ENCODE data around the gene OLFML2A.
"Not testable (repeated sequence)": the region's sequence is repeated elsewhere in the genome, so short reads cannot be mapped to it uniquely, and the experiment has no call there.

OLFML2A gene

GRCh38 chr9:124831642-124832364 lies 54.9 kb downstream of the OLFML2A start:
- H3K9ac ChIP-seq = no peak overlapping the region
- no peak overlapping the region for H3K4me2 ChIP-seq (ENCODE audit: low read length)
- no peaks in the 10 kb centered on the region for H3K27me3 ChIP-seq (ENCODE audit: control insufficient read depth, insufficient read depth, low read length)
- H3K36me3 ChIP-seq (ENCODE audit: control insufficient read depth, insufficient read depth, low read length) = no peaks in the 10 kb centered on the region
- H3K79me2 ChIP-seq = no peaks in the 10 kb centered on the region
- TF ChIP-seq CTCF (IDR thresholded peaks at IDR 0.05) = no peak
- no peaks in the 10 kb centered on the region for H3K9me3 ChIP-seq (ENCODE audit: control insufficient read depth, low read length)
- H3K4me3 ChIP-seq (ENCODE audit: low read depth, low read length) = no peak overlapping the region
- peaks cover 5% of the 10 kb centered on the region for H3K4me1 ChIP-seq
- no peak overlapping the region for H2AFZ ChIP-seq
- peak overlapping the region; percentile 36 for H3K27ac ChIP-seq

- H3K9ac ChIP-seq = no peak overlapping the region
- H3K4me2 ChIP-seq (ENCODE audit: low read length) = no peak overlapping the region
- H3K4me3 ChIP-seq (ENCODE audit: low read depth, low read length) = no peak overlapping the region
- no peak for TF ChIP-seq CTCF (IDR thresholded peaks at IDR 0.05)
- H3K27me3 ChIP-seq (ENCODE audit: control insufficient read depth, insufficient read depth, low read length) = no peaks in the 10 kb centered on the region
- no peaks in the 10 kb centered on the region for H3K36me3 ChIP-seq (ENCODE audit: control insufficient read depth, insufficient read depth, low read length)
- H3K9me3 ChIP-seq (ENCODE audit: control insufficient read depth, low read length) = no peaks in the 10 kb centered on the region
- peaks cover 5% of the 10 kb centered on the region for H3K4me1 ChIP-seq
- H2AFZ ChIP-seq = no peak overlapping the region
- no peak overlapping the region for H3K27ac ChIP-seq
- H3K79me2 ChIP-seq = no peaks in the 10 kb centered on the region
These were observed 57.7 kb downstream of the OLFML2A start for GRCh38 chr9:124834591-124834990.

- TF ChIP-seq CTCF (IDR thresholded peaks at IDR 0.05) = no peak
- Histone ChIP-seq H3K36me3 (ENCODE audit: control insufficient read depth, insufficient read depth, low read length) (no peaks in the 10 kb centered on the region), H3K27ac (no peak overlapping the region), H2AFZ (no peak overlapping the region), H3K4me2 (ENCODE audit: low read length) (no peak overlapping the region), H3K4me1 (peaks cover 5% of the 10 kb centered on the region), H3K79me2 (no peaks in the 10 kb centered on the region), H3K9ac (no peak overlapping the region), H3K27me3 (ENCODE audit: control insufficient read depth, insufficient read depth, low read length) (no peaks in the 10 kb centered on the region), H3K4me3 (ENCODE audit: low read depth, low read length) (no peak overlapping the region), H3K9me3 (ENCODE audit: control insufficient read depth, low read length) (no peaks in the 10 kb centered on the region)
These were observed 58.2 kb downstream of the OLFML2A start for GRCh38 chr9:124835026-124835557.

GRCh38 chr9:124838132-124838531 lies 61.2 kb downstream of the OLFML2A start:
- not testable (repeated sequence) for H3K9ac ChIP-seq; H3K27ac ChIP-seq; H3K4me1 ChIP-seq; H3K4me2 ChIP-seq (ENCODE audit: low read length); H3K79me2 ChIP-seq; H3K4me3 ChIP-seq (ENCODE audit: low read depth, low read length); H3K9me3 ChIP-seq (ENCODE audit: control insufficient read depth, low read length); H2AFZ ChIP-seq; H3K36me3 ChIP-seq (ENCODE audit: control insufficient read depth, insufficient read depth, low read length); H3K27me3 ChIP-seq (ENCODE audit: control insufficient read depth, insufficient read depth, low read length)

- not testable (repeated sequence) for H3K27me3 ChIP-seq (ENCODE audit: control insufficient read depth, insufficient read depth, low read length); H3K4me1 ChIP-seq
These were observed 61.8 kb downstream of the OLFML2A start for GRCh38 chr9:124838567-124839275.

More at GRCh38 chr9:124838567-124839275, 61.8 kb downstream of the OLFML2A start:
- not testable (repeated sequence) for H3K4me2 ChIP-seq (ENCODE audit: low read length); H3K9ac ChIP-seq; H3K36me3 ChIP-seq (ENCODE audit: control insufficient read depth, insufficient read depth, low read length); H3K79me2 ChIP-seq; H2AFZ ChIP-seq; H3K27ac ChIP-seq; H3K9me3 ChIP-seq (ENCODE audit: control insufficient read depth, low read length); H3K4me3 ChIP-seq (ENCODE audit: low read depth, low read length)

Data from parathyroid adenoma (tissue), 2 donors.